ENCODE data around the gene PIGS. TPM values are rescaled to one million over a fixed set of nuclear protein-coding genes. Genes with fewer than 3 reads are reported as not detected.

The PIGS gene
- total and polyA plus RNA-seq, 2 of the 13 experiments (the other 11 are each of a cell fraction or from before 2014, with no cell fraction given): 31.7 to 42.6 TPM

DNA sequence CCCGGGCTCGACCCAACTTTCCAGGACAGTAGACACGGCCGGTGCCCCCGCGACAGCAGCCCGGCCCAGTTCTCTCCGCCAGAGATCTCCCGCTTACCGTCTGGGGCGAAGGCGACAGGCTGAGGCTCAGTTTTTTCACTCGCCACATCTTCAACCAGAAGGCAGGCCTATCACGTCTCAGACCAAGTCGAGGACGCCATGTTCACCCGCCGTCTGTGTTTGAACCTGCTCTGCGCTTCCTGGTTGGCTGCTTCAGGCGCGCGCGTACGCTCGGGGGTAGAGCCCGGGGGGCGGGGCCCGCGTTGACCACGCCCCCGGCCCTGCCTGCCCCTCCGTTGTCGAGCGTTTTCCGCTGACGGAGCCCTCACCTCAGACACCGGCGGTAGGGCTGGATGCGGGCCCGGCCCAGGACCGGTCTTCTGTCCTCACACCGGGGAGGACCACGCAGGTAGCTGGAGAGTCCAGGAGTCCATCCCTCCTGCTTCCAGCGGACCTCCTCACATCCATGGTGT, 27.5 kb upstream of the PIGS start, which contains the start of gene SPAG5 (continued):
- TF ChIP-seq, protein P1, sequence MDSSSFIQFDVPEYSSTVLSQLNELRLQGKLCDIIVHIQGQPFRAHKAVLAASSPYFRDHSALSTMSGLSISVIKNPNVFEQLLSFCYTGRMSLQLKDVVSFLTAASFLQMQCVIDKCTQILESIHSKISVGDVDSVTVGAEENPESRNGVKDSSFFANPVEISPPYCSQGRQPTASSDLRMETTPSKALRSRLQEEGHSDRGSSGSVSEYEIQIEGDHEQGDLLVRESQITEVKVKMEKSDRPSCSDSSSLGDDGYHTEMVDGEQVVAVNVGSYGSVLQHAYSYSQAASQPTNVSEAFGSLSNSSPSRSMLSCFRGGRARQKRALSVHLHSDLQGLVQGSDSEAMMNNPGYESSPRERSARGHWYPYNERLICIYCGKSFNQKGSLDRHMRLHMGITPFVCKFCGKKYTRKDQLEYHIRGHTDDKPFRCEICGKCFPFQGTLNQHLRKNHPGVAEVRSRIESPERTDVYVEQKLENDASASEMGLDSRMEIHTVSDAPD (CRISPR knock-in tag; IDR thresholded peaks at IDR 0.05): no peak
- TF ChIP-seq, protein P2, sequence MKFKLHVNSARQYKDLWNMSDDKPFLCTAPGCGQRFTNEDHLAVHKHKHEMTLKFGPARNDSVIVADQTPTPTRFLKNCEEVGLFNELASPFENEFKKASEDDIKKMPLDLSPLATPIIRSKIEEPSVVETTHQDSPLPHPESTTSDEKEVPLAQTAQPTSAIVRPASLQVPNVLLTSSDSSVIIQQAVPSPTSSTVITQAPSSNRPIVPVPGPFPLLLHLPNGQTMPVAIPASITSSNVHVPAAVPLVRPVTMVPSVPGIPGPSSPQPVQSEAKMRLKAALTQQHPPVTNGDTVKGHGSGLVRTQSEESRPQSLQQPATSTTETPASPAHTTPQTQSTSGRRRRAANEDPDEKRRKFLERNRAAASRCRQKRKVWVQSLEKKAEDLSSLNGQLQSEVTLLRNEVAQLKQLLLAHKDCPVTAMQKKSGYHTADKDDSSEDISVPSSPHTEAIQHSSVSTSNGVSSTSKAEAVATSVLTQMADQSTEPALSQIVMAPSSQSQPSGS (CRISPR knock-in tag; IDR thresholded peaks at IDR 0.05): peak; percentile 11; the same call in 1 of the 2 replicates
- TF ChIP-seq ZSCAN29 (CRISPR knock-in tag; conservative IDR thresholded peaks at IDR 0.05) (no peak), KLF13 (CRISPR knock-in tag; IDR thresholded peaks at IDR 0.05) (no peak), PITX1 (CRISPR knock-in tag; IDR thresholded peaks at IDR 0.05) (no peak), ZSCAN9 (CRISPR knock-in tag; IDR thresholded peaks at IDR 0.05; ENCODE audit: borderline replicate concordance) (no peak), ADNP (CRISPR knock-in tag; IDR thresholded peaks at IDR 0.05) (no peak), FOXK1 (CRISPR knock-in tag; IDR thresholded peaks at IDR 0.05; ENCODE audit: borderline replicate concordance, low read depth) (no peak), TBX2 (CRISPR knock-in tag; IDR thresholded peaks at IDR 0.05; ENCODE audit: borderline replicate concordance) (peak; percentile 57), NCOA5 (CRISPR knock-in tag; IDR thresholded peaks at IDR 0.05) (no peak), ZNF747 (CRISPR knock-in tag; IDR thresholded peaks at IDR 0.05; ENCODE audit: borderline replicate concordance) (no peak), ZNF879 (CRISPR knock-in tag; IDR thresholded peaks at IDR 0.05) (no peak), MAFF (IDR thresholded peaks at IDR 0.05; ENCODE audit: low read depth, low read length) (no peak), ZNF768 (CRISPR knock-in tag; IDR thresholded peaks at IDR 0.05) (0 out of 2 replicates have a peak, but pooled peaks have one; percentile 6), NBN (conservative IDR thresholded peaks at IDR 0.05) (no peak), MEIS1 (CRISPR knock-in tag; IDR thresholded peaks at IDR 0.05; ENCODE audit: borderline replicate concordance) (no peak), ZNF383 (CRISPR knock-in tag; IDR thresholded peaks at IDR 0.05; ENCODE audit: borderline replicate concordance) (no peak), SOX5 (CRISPR knock-in tag; IDR thresholded peaks at IDR 0.05; ENCODE audit: borderline replicate concordance) (no peak; the same call in 1 of the 2 replicates), SYNCRIP (IDR thresholded peaks at IDR 0.05; ENCODE audit: insufficient read depth, low read depth, low read length) (no peak)
- TF ChIP-seq, protein P3, sequence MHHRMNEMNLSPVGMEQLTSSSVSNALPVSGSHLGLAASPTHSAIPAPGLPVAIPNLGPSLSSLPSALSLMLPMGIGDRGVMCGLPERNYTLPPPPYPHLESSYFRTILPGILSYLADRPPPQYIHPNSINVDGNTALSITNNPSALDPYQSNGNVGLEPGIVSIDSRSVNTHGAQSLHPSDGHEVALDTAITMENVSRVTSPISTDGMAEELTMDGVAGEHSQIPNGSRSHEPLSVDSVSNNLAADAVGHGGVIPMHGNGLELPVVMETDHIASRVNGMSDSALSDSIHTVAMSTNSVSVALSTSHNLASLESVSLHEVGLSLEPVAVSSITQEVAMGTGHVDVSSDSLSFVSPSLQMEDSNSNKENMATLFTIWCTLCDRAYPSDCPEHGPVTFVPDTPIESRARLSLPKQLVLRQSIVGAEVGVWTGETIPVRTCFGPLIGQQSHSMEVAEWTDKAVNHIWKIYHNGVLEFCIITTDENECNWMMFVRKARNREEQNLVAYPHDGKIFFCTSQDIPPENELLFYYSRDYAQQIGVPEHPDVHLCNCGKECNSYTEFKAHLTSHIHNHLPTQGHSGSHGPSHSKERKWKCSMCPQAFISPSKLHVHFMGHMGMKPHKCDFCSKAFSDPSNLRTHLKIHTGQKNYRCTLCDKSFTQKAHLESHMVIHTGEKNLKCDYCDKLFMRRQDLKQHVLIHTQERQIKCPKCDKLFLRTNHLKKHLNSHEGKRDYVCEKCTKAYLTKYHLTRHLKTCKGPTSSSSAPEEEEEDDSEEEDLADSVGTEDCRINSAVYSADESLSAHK (CRISPR knock-in tag; IDR thresholded peaks at IDR 0.05; ENCODE audit: borderline replicate concordance): no peak
- TF ChIP-seq, protein P4, sequence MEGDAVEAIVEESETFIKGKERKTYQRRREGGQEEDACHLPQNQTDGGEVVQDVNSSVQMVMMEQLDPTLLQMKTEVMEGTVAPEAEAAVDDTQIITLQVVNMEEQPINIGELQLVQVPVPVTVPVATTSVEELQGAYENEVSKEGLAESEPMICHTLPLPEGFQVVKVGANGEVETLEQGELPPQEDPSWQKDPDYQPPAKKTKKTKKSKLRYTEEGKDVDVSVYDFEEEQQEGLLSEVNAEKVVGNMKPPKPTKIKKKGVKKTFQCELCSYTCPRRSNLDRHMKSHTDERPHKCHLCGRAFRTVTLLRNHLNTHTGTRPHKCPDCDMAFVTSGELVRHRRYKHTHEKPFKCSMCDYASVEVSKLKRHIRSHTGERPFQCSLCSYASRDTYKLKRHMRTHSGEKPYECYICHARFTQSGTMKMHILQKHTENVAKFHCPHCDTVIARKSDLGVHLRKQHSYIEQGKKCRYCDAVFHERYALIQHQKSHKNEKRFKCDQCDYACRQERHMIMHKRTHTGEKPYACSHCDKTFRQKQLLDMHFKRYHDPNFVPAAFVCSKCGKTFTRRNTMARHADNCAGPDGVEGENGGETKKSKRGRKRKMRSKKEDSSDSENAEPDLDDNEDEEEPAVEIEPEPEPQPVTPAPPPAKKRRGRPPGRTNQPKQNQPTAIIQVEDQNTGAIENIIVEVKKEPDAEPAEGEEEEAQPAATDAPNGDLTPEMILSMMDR (CRISPR knock-in tag; IDR thresholded peaks at IDR 0.05): no peak
- TF ChIP-seq, protein P5, sequence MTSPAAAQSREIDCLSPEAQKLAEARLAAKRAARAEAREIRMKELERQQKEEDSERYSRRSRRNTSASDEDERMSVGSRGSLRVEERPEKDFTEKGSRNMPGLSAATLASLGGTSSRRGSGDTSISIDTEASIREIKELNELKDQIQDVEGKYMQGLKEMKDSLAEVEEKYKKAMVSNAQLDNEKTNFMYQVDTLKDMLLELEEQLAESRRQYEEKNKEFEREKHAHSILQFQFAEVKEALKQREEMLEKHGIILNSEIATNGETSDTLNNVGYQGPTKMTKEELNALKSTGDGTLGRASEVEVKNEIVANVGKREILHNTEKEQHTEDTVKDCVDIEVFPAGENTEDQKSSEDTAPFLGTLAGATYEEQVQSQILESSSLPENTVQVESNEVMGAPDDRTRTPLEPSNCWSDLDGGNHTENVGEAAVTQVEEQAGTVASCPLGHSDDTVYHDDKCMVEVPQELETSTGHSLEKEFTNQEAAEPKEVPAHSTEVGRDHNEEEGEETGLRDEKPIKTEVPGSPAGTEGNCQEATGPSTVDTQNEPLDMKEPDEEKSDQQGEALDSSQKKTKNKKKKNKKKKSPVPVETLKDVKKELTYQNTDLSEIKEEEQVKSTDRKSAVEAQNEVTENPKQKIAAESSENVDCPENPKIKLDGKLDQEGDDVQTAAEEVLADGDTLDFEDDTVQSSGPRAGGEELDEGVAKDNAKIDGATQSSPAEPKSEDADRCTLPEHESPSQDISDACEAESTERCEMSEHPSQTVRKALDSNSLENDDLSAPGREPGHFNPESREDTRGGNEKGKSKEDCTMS (CRISPR knock-in tag; conservative IDR thresholded peaks at IDR 0.05): no peak
